GM12891 (cell line): ENCODE data around the gene CCDC57.

Experiments used
- POLR2A ChIP-seq: IDR thresholded peaks from 2 replicates; pipeline ENCODE4 v1.6.1; 2011; ENCODE audit warnings: low read depth, low read length, control low read depth
- SPI1 ChIP-seq: IDR thresholded peaks from 2 replicates; pipeline ENCODE4 v1.6.1; 2011; ENCODE audit warnings: low read depth, low read length, control low read depth

- TF ChIP-seq POLR2A (no peak), SPI1 (no peak)
These were observed 63.6 kb downstream of the CCDC57 start for GRCh38 chr17:82148997-82149396.
